Measurements from ENCODE around the gene TRABD2B. TPM values are rescaled to one million over a fixed set of nuclear protein-coding genes. Genes with fewer than 3 reads are reported as not detected.

Gene TRABD2B
- total and polyA plus RNA-seq, 7 donors = 0.08 to 0.76 (median 0.42) TPM

DNA sequence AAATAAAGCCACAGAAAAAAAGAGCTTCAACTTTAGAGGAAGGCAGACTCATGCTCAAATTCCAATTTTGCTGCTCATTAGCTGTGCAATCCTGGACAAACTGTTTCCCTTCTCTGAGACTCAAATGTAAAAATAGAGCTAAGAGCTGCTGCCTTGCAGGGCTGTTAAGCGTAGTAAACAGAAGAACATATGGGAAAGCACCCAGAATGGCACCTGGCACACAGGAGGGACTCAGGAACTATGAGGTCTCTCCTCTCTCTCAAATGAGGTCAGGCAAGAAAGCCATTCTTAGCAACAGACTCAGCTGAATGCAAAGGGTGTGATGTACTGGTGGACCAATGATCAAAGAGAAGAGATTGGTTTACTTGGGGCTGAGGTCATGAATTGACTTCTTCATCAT, 61.3 kb downstream of the TRABD2B start:
- H3K9me3 ChIP-seq = no peaks in the 10 kb centered on the region
- intact Hi-C loops (cut with DNase I) = no loop called here
- peaks cover 6% of the 10 kb centered on the region for H3K4me1 ChIP-seq
- no peak for DNase-seq
- H3K27ac ChIP-seq = no peak overlapping the region
- 20 to 88% (median 41%) methylated on average over 1 of the region's 1 CpG for WGBS, 3 donors
- TF ChIP-seq, protein P1, sequence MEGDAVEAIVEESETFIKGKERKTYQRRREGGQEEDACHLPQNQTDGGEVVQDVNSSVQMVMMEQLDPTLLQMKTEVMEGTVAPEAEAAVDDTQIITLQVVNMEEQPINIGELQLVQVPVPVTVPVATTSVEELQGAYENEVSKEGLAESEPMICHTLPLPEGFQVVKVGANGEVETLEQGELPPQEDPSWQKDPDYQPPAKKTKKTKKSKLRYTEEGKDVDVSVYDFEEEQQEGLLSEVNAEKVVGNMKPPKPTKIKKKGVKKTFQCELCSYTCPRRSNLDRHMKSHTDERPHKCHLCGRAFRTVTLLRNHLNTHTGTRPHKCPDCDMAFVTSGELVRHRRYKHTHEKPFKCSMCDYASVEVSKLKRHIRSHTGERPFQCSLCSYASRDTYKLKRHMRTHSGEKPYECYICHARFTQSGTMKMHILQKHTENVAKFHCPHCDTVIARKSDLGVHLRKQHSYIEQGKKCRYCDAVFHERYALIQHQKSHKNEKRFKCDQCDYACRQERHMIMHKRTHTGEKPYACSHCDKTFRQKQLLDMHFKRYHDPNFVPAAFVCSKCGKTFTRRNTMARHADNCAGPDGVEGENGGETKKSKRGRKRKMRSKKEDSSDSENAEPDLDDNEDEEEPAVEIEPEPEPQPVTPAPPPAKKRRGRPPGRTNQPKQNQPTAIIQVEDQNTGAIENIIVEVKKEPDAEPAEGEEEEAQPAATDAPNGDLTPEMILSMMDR (IDR thresholded peaks at IDR 0.05) = no peak
- H3K4me3 ChIP-seq = no peak overlapping the region
- H3K27me3 ChIP-seq (ENCODE audit: insufficient read depth in 3 of 3, low read length in 2 of 3) = peaks cover 0 to 5% (median 5%) of the 10 kb centered on the region in 3 donors
- H3K36me3 ChIP-seq (ENCODE audit: insufficient read depth in 1 of 2, low read depth in 1 of 2) = no peaks in the 10 kb centered on the region
- no peak for ATAC-seq

DNA sequence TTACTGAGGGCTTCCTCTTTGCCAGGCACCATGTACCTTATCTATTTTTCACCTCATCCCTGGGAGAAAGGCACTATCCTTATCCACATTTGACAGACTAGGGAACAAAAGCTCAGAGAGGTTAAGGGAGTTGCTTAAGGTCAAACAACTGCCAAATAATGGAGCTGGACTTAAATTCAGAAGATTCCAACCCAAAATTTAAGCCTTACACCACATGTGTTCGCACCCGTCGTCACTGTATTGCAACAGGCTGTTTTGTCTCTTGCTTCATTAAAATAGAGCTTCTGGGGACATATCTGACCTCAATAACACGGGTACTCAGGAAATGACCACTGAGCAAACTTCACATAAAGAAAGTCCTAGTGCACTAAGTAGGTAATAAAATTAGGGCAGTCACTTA, 62.0 kb downstream of the TRABD2B start:
- WGBS, 3 donors = 33 to 50% (median 38%) methylated on average over 4 of the region's 4 CpGs
- peaks cover 0 to 5% (median 5%) of the 10 kb centered on the region in 3 donors for H3K27me3 ChIP-seq (ENCODE audit: insufficient read depth in 3 of 3, low read length in 2 of 3)
- peak overlapping the region; percentile 23 for H3K27ac ChIP-seq
- peaks cover 6% of the 10 kb centered on the region for H3K4me1 ChIP-seq
- intact Hi-C loops (cut with DNase I) = no loop called here
- ATAC-seq = peak in 3 of 4 donors; percentile 15 to 64 (median 17)
- no peaks in the 10 kb centered on the region for H3K9me3 ChIP-seq
- DNase-seq = no peak
- no peak overlapping the region for H3K4me3 ChIP-seq
- no peaks in the 10 kb centered on the region for H3K36me3 ChIP-seq (ENCODE audit: insufficient read depth in 1 of 2, low read depth in 1 of 2)
- TF ChIP-seq, protein P1 (IDR thresholded peaks at IDR 0.05) = no peak

DNA sequence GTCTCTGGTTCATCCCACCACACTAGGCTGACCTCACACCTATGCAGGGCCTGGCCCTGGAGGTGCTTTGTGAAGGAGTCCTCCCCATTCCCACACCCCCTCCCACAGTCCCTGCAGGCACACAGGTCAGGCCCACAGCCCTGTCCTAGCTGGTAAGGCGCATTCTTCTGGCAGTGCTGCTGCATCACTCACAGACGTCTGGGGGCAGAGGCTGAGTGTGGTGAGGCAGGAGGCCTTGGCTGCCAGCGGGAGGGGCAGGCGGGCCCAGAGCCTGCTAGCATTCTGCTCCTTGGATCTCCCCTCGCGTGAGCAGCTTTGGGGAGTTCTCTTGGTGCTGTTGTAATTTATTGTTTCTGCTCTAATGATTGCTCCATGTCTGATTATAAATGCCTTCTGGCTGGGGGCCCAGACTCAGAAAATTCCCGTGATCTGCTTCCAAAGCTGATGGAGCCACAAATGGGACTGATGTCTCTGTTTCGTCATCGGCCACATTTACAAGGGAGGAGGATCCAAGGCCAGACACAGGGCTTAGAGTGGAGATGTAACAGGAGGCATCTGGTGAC, 62.9 kb downstream of the TRABD2B start:
- Histone ChIP-seq H3K9me3 (no peaks in the 10 kb centered on the region), H3K36me3 (ENCODE audit: insufficient read depth in 1 of 2, low read depth in 1 of 2) (no peaks in the 10 kb centered on the region), H3K4me1 (peaks cover 6% of the 10 kb centered on the region), H3K4me3 (no peak overlapping the region), H3K27me3 (ENCODE audit: insufficient read depth in 3 of 3, low read length in 2 of 3) (peaks cover 0 to 5% (median 5%) of the 10 kb centered on the region in 3 donors), H3K27ac (no peak overlapping the region)
- TF ChIP-seq, protein P1 (IDR thresholded peaks at IDR 0.05) = no peak
- WGBS, 3 donors = 37 to 46% (median 42%) methylated on average over 9 of the region's 9 CpGs
- intact Hi-C loops (cut with DNase I) = no loop called here
- DNase-seq = peak; percentile 80 to 87
- ATAC-seq = peak; percentile 24 to 74 (median 49)

DNA sequence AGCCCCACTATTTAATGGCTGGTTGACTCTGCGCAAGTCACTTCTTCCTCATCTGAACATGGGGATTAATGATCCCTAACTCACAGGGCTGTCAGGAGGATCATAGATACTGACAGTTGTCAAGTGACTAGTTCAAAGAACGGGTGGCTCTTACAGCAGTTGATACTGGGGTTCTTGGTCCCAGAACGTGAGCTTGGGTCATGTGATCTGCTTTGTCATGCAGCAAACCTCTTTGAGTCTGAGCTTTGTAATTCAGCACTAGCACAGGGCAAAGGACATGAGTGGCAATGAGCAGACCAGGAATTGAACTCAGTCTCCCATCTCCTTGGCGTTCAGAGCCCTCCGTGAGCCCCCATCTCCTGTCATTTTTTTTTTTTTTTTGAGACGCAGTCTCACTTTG, 64.4 kb downstream of the TRABD2B start:
- intact Hi-C loops (cut with DNase I) = no loop called here
- Histone ChIP-seq H3K4me1 (peaks cover 6% of the 10 kb centered on the region), H3K27ac (no peak overlapping the region), H3K4me3 (no peak overlapping the region), H3K27me3 (ENCODE audit: insufficient read depth in 3 of 3, low read length in 2 of 3) (peaks cover under 1 to 5% (median 5%) of the 10 kb centered on the region in 3 donors), H3K36me3 (ENCODE audit: insufficient read depth in 1 of 2, low read depth in 1 of 2) (no peaks in the 10 kb centered on the region), H3K9me3 (no peaks in the 10 kb centered on the region)
- WGBS, 3 donors = 71 to 81% (median 78%) methylated on average over 6 of the region's 6 CpGs
- ATAC-seq (no peak), DNase-seq (no peak)
- TF ChIP-seq, protein P1 (IDR thresholded peaks at IDR 0.05) = no peak

DNA sequence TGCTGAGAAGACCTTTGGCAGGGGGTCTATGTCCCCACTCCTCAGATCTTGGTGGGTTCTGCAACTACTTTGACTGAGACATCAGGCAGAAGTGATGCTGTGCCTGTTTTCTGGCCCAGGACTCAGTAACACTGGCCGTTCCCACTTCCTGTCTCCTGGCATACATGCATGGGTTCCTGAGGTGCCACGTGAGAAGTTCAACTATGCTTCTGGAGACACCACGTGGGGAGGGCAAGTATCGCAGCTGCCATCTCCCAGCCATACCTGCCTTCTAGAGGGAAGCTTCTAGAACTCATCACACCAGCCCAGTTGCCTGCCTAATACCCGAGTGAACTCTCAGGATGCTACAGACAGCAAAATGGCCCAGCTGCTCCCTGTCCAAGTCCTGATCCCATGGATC, 65.8 kb downstream of the TRABD2B start:
- ATAC-seq (no peak), DNase-seq (no peak)
- TF ChIP-seq, protein P1 (IDR thresholded peaks at IDR 0.05) = peak; percentile 8
- Histone ChIP-seq H3K27ac (no peak overlapping the region), H3K9me3 (no peaks in the 10 kb centered on the region), H3K27me3 (ENCODE audit: insufficient read depth in 3 of 3, low read length in 2 of 3) (peaks cover 1 to 5% (median 5%) of the 10 kb centered on the region in 3 donors), H3K36me3 (ENCODE audit: insufficient read depth in 1 of 2, low read depth in 1 of 2) (no peaks in the 10 kb centered on the region), H3K4me3 (no peak overlapping the region), H3K4me1 (peaks cover 6% of the 10 kb centered on the region)
- WGBS, 3 donors = 39 to 51% (median 42%) methylated on average over 5 of the region's 5 CpGs
- intact Hi-C loops (cut with DNase I) = no loop called here

All from psoas muscle (tissue), 8 donors.